ENCODE measurements around the gene FOXO1.

The FOXO1 gene

GRCh38 chr13:40534456-40534855 is 132.0 kb downstream of the FOXO1 start:
- H3K27me3 Mint-ChIP-seq: no peaks in the 10 kb centered on the region
- no peaks in the 10 kb centered on the region for H3K36me3 Mint-ChIP-seq (ENCODE audit: insufficient read depth)
- no peak overlapping the region for H3K4me3 Mint-ChIP-seq
- H3K27ac Mint-ChIP-seq (ENCODE audit: low read depth): no peak overlapping the region
- DNase-seq (ENCODE audit: low spot score in 2 of 2) (no peak), ATAC-seq (replicated peaks; ENCODE audit: extremely low read depth, poor library complexity, severe bottlenecking) (no peak)
- no peaks in the 10 kb centered on the region for H3K9me3 Mint-ChIP-seq
- peaks cover 25% of the 10 kb centered on the region for H3K4me1 Mint-ChIP-seq

GRCh38 chr13:40533072-40533471 is 133.4 kb downstream of the FOXO1 start:
- no peak overlapping the region for H3K27ac Mint-ChIP-seq (ENCODE audit: low read depth)
- ATAC-seq (replicated peaks; ENCODE audit: extremely low read depth, poor library complexity, severe bottlenecking): no peak
- H3K27me3 Mint-ChIP-seq: no peaks in the 10 kb centered on the region
- H3K4me3 Mint-ChIP-seq: no peak overlapping the region
- no peaks in the 10 kb centered on the region for H3K9me3 Mint-ChIP-seq
- no peaks in the 10 kb centered on the region for H3K36me3 Mint-ChIP-seq (ENCODE audit: insufficient read depth)
- H3K4me1 Mint-ChIP-seq: peaks cover 26% of the 10 kb centered on the region
- no peak for DNase-seq (ENCODE audit: low spot score in 2 of 2)

- Mint-ChIP-seq H3K27me3 (no peaks in the 10 kb centered on the region), H3K9me3 (no peaks in the 10 kb centered on the region), H3K4me1 (peaks cover 26% of the 10 kb centered on the region), H3K4me3 (no peak overlapping the region), H3K36me3 (ENCODE audit: insufficient read depth) (no peaks in the 10 kb centered on the region), H3K27ac (ENCODE audit: low read depth) (no peak overlapping the region)
- DNase-seq (ENCODE audit: low spot score in 2 of 2): no peak
- no peak for ATAC-seq (replicated peaks; ENCODE audit: extremely low read depth, poor library complexity, severe bottlenecking)
Observed at GRCh38 chr13:40530961-40531360, 135.5 kb downstream of the FOXO1 start.

DNA sequence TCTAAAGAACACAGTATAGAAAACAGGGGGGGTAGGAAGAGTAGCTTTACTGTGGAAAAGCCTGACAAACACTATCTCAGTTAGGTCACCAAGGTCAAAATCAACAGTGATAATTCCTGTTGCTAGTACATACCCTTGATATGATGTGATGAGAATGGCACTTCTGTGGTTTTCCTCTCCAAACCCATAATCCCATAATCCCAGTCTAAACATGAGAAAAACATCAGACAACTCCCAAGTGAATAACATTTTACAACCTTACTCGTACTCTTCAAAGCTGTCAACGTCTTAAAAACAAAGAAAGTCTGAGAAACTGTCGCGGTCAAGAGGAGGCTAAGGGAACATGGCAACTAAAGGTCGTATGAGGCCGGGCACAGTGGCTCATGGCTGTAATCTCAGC is 137.6 kb downstream of the FOXO1 start:
- H3K4me1 Mint-ChIP-seq: peaks cover 26% of the 10 kb centered on the region
- ATAC-seq (replicated peaks; ENCODE audit: extremely low read depth, poor library complexity, severe bottlenecking): no peak
- no peaks in the 10 kb centered on the region for H3K9me3 Mint-ChIP-seq
- H3K27ac Mint-ChIP-seq (ENCODE audit: low read depth): no peak overlapping the region
- H3K4me3 Mint-ChIP-seq: no peak overlapping the region
- H3K36me3 Mint-ChIP-seq (ENCODE audit: insufficient read depth): no peaks in the 10 kb centered on the region
- no peak for DNase-seq (ENCODE audit: low spot score in 2 of 2)
- H3K27me3 Mint-ChIP-seq: no peaks in the 10 kb centered on the region

- Mint-ChIP-seq H3K9me3 (no peaks in the 10 kb centered on the region), H3K27me3 (no peaks in the 10 kb centered on the region), H3K4me1 (peaks cover 26% of the 10 kb centered on the region), H3K4me3 (no peak overlapping the region), H3K27ac (ENCODE audit: low read depth) (no peak overlapping the region), H3K36me3 (ENCODE audit: insufficient read depth) (no peaks in the 10 kb centered on the region)
- ATAC-seq (replicated peaks; ENCODE audit: extremely low read depth, poor library complexity, severe bottlenecking) (no peak), DNase-seq (ENCODE audit: low spot score in 2 of 2) (no peak)
Observed at GRCh38 chr13:40527914-40528313, 138.5 kb downstream of the FOXO1 start.

GRCh38 chr13:40522282-40522681 is 144.2 kb downstream of the FOXO1 start:
- H3K27ac Mint-ChIP-seq (ENCODE audit: low read depth): no peak overlapping the region

DNA sequence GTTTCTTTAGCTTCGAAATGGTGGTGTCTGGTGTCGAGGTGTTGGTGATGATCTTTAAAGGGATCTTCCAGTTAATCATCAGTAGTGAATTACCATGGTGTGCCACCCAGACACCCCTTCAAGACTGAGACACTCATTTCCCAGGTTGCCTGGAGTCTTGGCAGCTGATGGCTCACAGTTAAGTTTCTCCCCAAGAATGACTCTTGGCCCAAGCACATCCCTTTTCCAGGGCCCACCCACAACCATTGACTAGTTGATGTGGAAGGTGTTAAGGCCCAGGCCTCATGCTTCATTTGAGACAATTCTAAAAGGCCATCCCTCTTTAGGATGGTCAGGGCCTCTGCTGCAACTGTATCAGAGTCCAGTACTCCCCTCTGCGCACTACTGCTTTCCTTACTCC is 145.5 kb downstream of the FOXO1 start:
- H3K27me3 Mint-ChIP-seq: no peaks in the 10 kb centered on the region
- no peaks in the 10 kb centered on the region for H3K9me3 Mint-ChIP-seq
- H3K27ac Mint-ChIP-seq (ENCODE audit: low read depth): no peak overlapping the region
- H3K4me1 Mint-ChIP-seq: peaks cover 37% of the 10 kb centered on the region
- no peak overlapping the region for H3K4me3 Mint-ChIP-seq
- H3K36me3 Mint-ChIP-seq (ENCODE audit: insufficient read depth): peaks cover 1% of the 10 kb centered on the region
- DNase-seq (ENCODE audit: low spot score in 2 of 2): no peak
- no peak for ATAC-seq (replicated peaks; ENCODE audit: extremely low read depth, poor library complexity, severe bottlenecking)

More at GRCh38 chr13:40522282-40522681, 144.2 kb downstream of the FOXO1 start:
- Mint-ChIP-seq H3K27me3 (no peaks in the 10 kb centered on the region), H3K9me3 (no peaks in the 10 kb centered on the region), H3K4me3 (no peak overlapping the region), H3K4me1 (peaks cover 31% of the 10 kb centered on the region), H3K36me3 (ENCODE audit: insufficient read depth) (peaks cover 1% of the 10 kb centered on the region)
- DNase-seq (ENCODE audit: low spot score in 2 of 2) (no peak), ATAC-seq (replicated peaks; ENCODE audit: extremely low read depth, poor library complexity, severe bottlenecking) (no peak)

DNA sequence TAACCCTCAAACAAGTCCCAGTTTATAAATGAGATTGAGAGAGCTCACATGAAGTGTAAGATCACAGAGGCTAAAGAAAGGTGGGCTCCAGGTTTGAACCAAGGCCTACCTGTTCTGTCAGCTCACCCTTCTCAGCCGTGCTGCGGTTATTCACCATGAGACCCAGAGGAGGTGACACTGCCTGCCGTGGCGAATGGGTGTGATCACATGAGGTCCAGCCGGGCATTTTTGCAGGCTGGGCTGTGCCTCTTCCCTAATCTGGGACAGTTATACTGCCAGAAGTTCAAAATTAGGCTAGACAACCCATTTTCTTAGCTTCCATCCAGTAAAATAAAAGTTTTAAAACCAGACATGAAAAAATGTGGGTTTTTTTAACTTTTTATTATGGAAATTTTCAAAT is 146.8 kb downstream of the FOXO1 start:
- no peak overlapping the region for H3K27ac Mint-ChIP-seq (ENCODE audit: low read depth)
- peaks cover 1% of the 10 kb centered on the region for H3K36me3 Mint-ChIP-seq (ENCODE audit: insufficient read depth)
- no peaks in the 10 kb centered on the region for H3K9me3 Mint-ChIP-seq
- H3K4me1 Mint-ChIP-seq: peaks cover 37% of the 10 kb centered on the region
- DNase-seq (ENCODE audit: low spot score in 2 of 2) (no peak), ATAC-seq (replicated peaks; ENCODE audit: extremely low read depth, poor library complexity, severe bottlenecking) (no peak)
- no peak overlapping the region for H3K4me3 Mint-ChIP-seq
- H3K27me3 Mint-ChIP-seq: no peaks in the 10 kb centered on the region

DNA sequence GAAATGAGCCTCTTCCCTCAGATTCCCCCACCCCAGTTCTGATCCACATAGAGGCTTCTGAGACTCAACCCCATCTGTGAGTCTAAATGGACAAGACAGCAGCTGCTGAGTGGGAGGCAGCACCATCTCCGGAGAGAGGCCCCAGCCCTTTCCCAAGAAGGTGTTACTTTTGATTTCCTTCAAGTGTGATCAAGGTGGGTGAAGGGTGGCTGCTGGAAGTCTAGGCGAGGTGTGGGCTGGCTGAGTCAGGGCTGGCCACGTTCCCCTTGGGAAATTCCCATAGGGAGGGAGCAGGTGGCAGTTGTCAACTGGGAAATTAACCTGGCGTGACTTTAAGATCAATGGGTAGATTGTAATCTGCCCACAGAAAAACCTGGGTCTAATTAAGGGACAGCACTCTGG is 148.0 kb downstream of the FOXO1 start:
- Mint-ChIP-seq H3K36me3 (ENCODE audit: insufficient read depth) (peaks cover 1% of the 10 kb centered on the region), H3K4me1 (peaks cover 37% of the 10 kb centered on the region), H3K4me3 (peak overlapping the region; percentile 54), H3K9me3 (no peaks in the 10 kb centered on the region), H3K27ac (ENCODE audit: low read depth) (peak overlapping the region; percentile 26), H3K27me3 (no peaks in the 10 kb centered on the region)
- ATAC-seq (replicated peaks; ENCODE audit: extremely low read depth, poor library complexity, severe bottlenecking) (peak; percentile 95), DNase-seq (ENCODE audit: low spot score in 2 of 2) (peak in 1 of 2 donors; percentile 24)

- H3K9me3 Mint-ChIP-seq: no peaks in the 10 kb centered on the region
- H3K27ac Mint-ChIP-seq (ENCODE audit: low read depth): peak overlapping the region; percentile 26
- no peak for DNase-seq (ENCODE audit: low spot score in 2 of 2)
- peaks cover 1% of the 10 kb centered on the region for H3K36me3 Mint-ChIP-seq (ENCODE audit: insufficient read depth)
- no peak for ATAC-seq (replicated peaks; ENCODE audit: extremely low read depth, poor library complexity, severe bottlenecking)
- peaks cover 37% of the 10 kb centered on the region for H3K4me1 Mint-ChIP-seq
- peak overlapping the region; percentile 54 for H3K4me3 Mint-ChIP-seq
- H3K27me3 Mint-ChIP-seq: no peaks in the 10 kb centered on the region
Observed at GRCh38 chr13:40517486-40518480, 148.7 kb downstream of the FOXO1 start.

DNA sequence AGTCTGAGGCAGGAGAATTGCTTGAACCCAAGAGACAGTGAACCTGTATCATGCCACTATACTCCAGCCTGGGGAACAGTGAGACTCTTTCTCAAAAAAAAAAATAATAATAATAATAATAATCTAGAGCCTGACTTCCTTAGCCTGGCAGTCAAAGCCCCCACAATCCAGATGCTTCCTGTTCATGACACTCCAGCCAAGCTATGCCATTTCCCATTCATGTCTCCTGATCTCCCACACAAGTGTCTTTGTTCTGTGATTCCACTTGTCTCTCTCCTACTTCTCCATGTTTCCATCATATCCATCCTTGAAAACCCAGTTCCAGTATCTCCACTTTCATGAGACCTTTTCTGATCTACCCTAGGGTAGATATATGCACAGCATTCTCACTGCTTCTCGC is 150.7 kb downstream of the FOXO1 start:
- ATAC-seq (replicated peaks; ENCODE audit: extremely low read depth, poor library complexity, severe bottlenecking) (no peak), DNase-seq (ENCODE audit: low spot score in 2 of 2) (no peak)
- no peak overlapping the region for H3K4me3 Mint-ChIP-seq
- H3K4me1 Mint-ChIP-seq: peaks cover 31% of the 10 kb centered on the region
- H3K36me3 Mint-ChIP-seq (ENCODE audit: insufficient read depth): peaks cover 1% of the 10 kb centered on the region
- no peak overlapping the region for H3K27ac Mint-ChIP-seq (ENCODE audit: low read depth)
- H3K9me3 Mint-ChIP-seq: no peaks in the 10 kb centered on the region
- no peaks in the 10 kb centered on the region for H3K27me3 Mint-ChIP-seq

- no peak overlapping the region for H3K27ac Mint-ChIP-seq (ENCODE audit: low read depth)
- no peak for DNase-seq (ENCODE audit: low spot score in 2 of 2)
Observed at GRCh38 chr13:40514802-40515201, 151.6 kb downstream of the FOXO1 start.

GRCh38 chr13:40509876-40510275 is 156.6 kb downstream of the FOXO1 start:
- ATAC-seq (replicated peaks; ENCODE audit: extremely low read depth, poor library complexity, severe bottlenecking) (no peak), DNase-seq (ENCODE audit: low spot score in 2 of 2) (no peak)
- Mint-ChIP-seq H3K4me1 (peaks cover 6% of the 10 kb centered on the region), H3K27me3 (no peaks in the 10 kb centered on the region), H3K9me3 (no peaks in the 10 kb centered on the region), H3K4me3 (no peak overlapping the region), H3K27ac (ENCODE audit: low read depth) (no peak overlapping the region), H3K36me3 (ENCODE audit: insufficient read depth) (peaks cover 2% of the 10 kb centered on the region)

More at GRCh38 chr13:40514802-40515201, 151.6 kb downstream of the FOXO1 start:
- no peak overlapping the region for H3K4me3 Mint-ChIP-seq
- H3K4me1 Mint-ChIP-seq: peaks cover 27% of the 10 kb centered on the region
- no peaks in the 10 kb centered on the region for H3K27me3 Mint-ChIP-seq
- peaks cover 1% of the 10 kb centered on the region for H3K36me3 Mint-ChIP-seq (ENCODE audit: insufficient read depth)
- no peaks in the 10 kb centered on the region for H3K9me3 Mint-ChIP-seq
- no peak for ATAC-seq (replicated peaks; ENCODE audit: extremely low read depth, poor library complexity, severe bottlenecking)

Data from central memory CD8-positive, alpha-beta T cell (primary cell).